Measurements from ENCODE around the gene HLA-DPA1.

Gene HLA-DPA1

GRCh38 chr6:33095681-33096080 is 22.2 kb upstream of the HLA-DPA1 start:
- H3K36me3 ChIP-seq, result 0 out of 22 replicates have a peak, but pooled peaks cover 0 to under 1% (median 0%) of the 10 kb centered on the region in 11 experiments
- no peak for TF ChIP-seq Cebpa-rat (IDR thresholded peaks at IDR 0.05)
- no peak overlapping the region for H3K27ac ChIP-seq
- H3K4me1 ChIP-seq, result no peaks in the 10 kb centered on the region
- H3K4me2 ChIP-seq, result no peak overlapping the region
- no peaks in the 10 kb centered on the region for H4K20me1 ChIP-seq
- H3K27me3 ChIP-seq, result no peaks in the 10 kb centered on the region
- peaks cover 40 to 50% (median 45%) of the 10 kb centered on the region in 11 experiments for H3K9me3 ChIP-seq (replicated peaks in 1 of 11)
- no peak overlapping the region for H3K9ac ChIP-seq
- no peak overlapping the region for H3K4me3 ChIP-seq

DNA sequence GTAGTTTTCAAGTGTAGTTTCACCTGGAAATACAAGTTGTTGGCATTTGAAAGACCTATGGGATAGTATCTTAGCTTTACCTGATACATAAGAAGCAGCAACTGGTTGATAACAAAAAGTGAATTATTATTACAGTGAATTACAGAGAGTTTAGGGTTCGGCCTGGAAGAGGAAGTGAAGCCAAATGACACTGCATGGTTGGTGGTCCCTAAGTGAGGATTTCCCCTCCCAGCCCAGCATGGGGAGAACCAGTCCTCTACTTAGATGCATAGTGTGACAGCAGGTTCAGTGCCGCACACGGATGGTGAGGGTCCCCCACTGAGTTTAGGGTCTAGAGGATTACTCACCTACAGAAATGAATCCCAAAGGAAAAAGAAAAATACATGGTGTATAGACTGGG is 20.4 kb upstream of the HLA-DPA1 start:
- peaks cover 0 to 9% (median 8%) of the 10 kb centered on the region in 10 experiments; a peak in 13 of 20 replicates for H3K4me1 ChIP-seq
- no peaks in the 10 kb centered on the region for H4K20me1 ChIP-seq
- no peak overlapping the region for H3K9ac ChIP-seq
- peaks cover 0 to 3% (median 0%) of the 10 kb centered on the region in 11 experiments; a peak in 3 of 22 replicates for H3K36me3 ChIP-seq
- H3K4me2 ChIP-seq, result no peak overlapping the region
- H3K4me3 ChIP-seq, result no peak overlapping the region
- H3K27me3 ChIP-seq, result no peaks in the 10 kb centered on the region
- H3K9me3 ChIP-seq (replicated peaks in 1 of 11), result peaks cover 22 to 32% (median 27%) of the 10 kb centered on the region in 11 experiments
- TF ChIP-seq Cebpa-rat (IDR thresholded peaks at IDR 0.05), result no peak
- no peak overlapping the region for H3K27ac ChIP-seq

DNA sequence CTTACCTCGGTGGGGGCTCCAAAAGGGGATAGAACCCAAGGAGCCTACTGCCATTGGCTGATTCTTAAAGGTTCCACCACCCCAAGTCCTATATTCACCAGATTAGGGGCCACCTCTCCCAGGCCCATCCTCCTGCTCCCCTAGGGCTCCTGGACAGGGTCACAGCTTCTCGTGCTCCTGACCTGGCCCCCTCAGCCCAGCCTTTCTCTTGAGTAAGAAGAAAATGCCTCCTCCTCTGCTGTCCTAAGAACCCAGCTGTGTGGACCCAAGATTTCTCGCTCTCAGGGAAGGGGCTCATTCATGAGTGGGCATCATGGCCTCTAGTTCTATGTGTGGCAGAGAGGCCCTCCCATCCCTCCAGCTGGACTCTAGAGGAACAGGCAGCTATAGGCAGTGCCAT is 18.9 kb upstream of the HLA-DPA1 start:
- Histone ChIP-seq H3K4me2 (no peak overlapping the region), H3K9ac (no peak overlapping the region), H3K9me3 (replicated peaks in 1 of 11) (peaks cover 7 to 17% (median 12%) of the 10 kb centered on the region in 11 experiments), H3K36me3 (peaks cover 3 to 18% (median 10%) of the 10 kb centered on the region in 11 experiments), H3K27me3 (no peaks in the 10 kb centered on the region), H4K20me1 (no peaks in the 10 kb centered on the region), H3K27ac (no peak overlapping the region), H3K4me1 (peaks cover 0 to 15% (median 10%) of the 10 kb centered on the region in 10 experiments; a peak in 13 of 20 replicates), H3K4me3 (no peak overlapping the region)
- no peak for TF ChIP-seq Cebpa-rat (IDR thresholded peaks at IDR 0.05)

GRCh38 chr6:33091957-33092356 is 18.5 kb upstream of the HLA-DPA1 start:
- peaks cover 8 to 22% (median 14%) of the 10 kb centered on the region in 11 experiments for H3K36me3 ChIP-seq
- H4K20me1 ChIP-seq, result no peaks in the 10 kb centered on the region
- no peak overlapping the region for H3K9ac ChIP-seq
- no peak for TF ChIP-seq Cebpa-rat (IDR thresholded peaks at IDR 0.05)
- no peak overlapping the region for H3K4me2 ChIP-seq
- no peaks in the 10 kb centered on the region for H3K27me3 ChIP-seq
- no peak overlapping the region for H3K27ac ChIP-seq
- H3K4me3 ChIP-seq, result no peak overlapping the region
- peaks cover 3 to 13% (median 8%) of the 10 kb centered on the region in 11 experiments; a peak in 21 of 22 replicates for H3K9me3 ChIP-seq (replicated peaks in 1 of 11)
- H3K4me1 ChIP-seq, result peaks cover 0 to 15% (median 10%) of the 10 kb centered on the region in 10 experiments; a peak in 13 of 20 replicates

GRCh38 chr6:33088931-33089620 is 15.6 kb upstream of the HLA-DPA1 start:
- no peak overlapping the region for H3K9ac ChIP-seq
- H3K27me3 ChIP-seq, result no peaks in the 10 kb centered on the region
- TF ChIP-seq Cebpa-rat (IDR thresholded peaks at IDR 0.05), result no peak
- no peaks in the 10 kb centered on the region for H4K20me1 ChIP-seq
- H3K4me1 ChIP-seq, result peaks cover 0 to 22% (median 17%) of the 10 kb centered on the region in 10 experiments; a peak in 14 of 20 replicates
- peaks cover 36 to 51% (median 43%) of the 10 kb centered on the region in 11 experiments for H3K36me3 ChIP-seq
- peak overlapping the region in 3 of 11 experiments; percentile 18 to 42 (median 22); a peak in 5 of 22 replicates for H3K4me2 ChIP-seq
- no peak overlapping the region for H3K4me3 ChIP-seq
- no peak overlapping the region for H3K27ac ChIP-seq
- H3K9me3 ChIP-seq (replicated peaks in 1 of 11), result no peaks in the 10 kb centered on the region

DNA sequence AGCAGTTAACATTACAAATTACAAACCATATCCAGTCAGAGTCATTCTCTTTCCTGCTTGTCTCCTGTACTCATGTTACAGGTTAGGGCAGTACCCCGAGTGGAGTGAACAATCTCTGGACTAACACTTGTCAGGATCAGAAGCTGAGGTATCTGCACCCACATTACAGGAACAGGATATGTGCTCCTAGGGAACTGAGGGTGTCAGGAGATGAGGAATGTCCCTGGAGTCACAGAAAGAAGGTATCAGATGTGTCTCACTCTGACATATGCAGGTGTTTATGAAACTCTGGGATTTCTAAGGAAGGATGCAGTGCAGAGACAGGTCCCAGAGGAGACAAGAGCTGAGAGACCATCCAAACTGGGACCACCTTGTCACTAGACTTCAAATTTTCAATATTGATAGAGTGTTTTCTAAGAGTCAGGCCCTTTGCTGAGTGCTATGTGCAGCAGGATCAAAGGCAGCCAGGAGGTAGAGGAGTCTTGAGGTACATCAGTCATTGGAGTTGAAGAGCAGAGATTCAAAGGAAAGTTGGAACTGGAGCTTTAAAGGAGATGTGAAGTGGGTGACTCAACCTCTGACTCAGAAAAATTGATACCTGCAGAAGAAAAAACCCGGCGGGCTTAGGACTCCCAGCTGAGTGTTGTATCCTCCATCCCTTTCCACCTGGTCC is 14.9 kb upstream of the HLA-DPA1 start:
- Histone ChIP-seq H3K36me3 (peaks cover 43 to 57% (median 50%) of the 10 kb centered on the region in 11 experiments), H4K20me1 (peaks cover 0 to 2% (median 0%) of the 10 kb centered on the region in 11 experiments; a peak in 3 of 22 replicates), H3K4me3 (no peak overlapping the region), H3K27me3 (no peaks in the 10 kb centered on the region), H3K9ac (no peak overlapping the region), H3K27ac (no peak overlapping the region), H3K4me1 (peaks cover 0 to 28% (median 20%) of the 10 kb centered on the region in 10 experiments; a peak in 14 of 20 replicates), H3K9me3 (replicated peaks in 1 of 11) (no peaks in the 10 kb centered on the region), H3K4me2 (peak overlapping the region in 2 of 11 experiments; percentile 18 to 42; a peak in 2 of 22 replicates)
- no peak for TF ChIP-seq Cebpa-rat (IDR thresholded peaks at IDR 0.05)

DNA sequence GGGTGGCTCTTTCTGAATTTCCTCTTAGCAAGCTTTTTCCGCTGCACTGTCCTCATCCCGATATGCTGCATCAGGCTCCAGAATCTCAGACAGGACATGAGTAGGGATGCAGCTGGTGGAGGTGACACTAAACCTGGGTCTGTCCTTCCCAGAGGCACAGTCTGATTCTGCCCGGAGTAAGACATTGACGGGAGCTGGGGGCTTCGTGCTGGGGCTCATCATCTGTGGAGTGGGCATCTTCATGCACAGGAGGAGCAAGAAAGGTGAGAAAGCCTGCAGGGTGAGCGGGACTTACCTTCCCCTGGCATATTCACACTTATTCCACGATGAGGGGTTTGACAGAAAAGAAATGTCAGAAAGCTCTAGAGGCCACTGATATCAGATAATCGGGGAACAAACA is 12.2 kb upstream of the HLA-DPA1 start:
- Histone ChIP-seq H3K27ac (no peak overlapping the region), H4K20me1 (peaks cover 0 to 19% (median 0%) of the 10 kb centered on the region in 11 experiments; a peak in 6 of 22 replicates), H3K4me3 (no peak overlapping the region), H3K27me3 (no peaks in the 10 kb centered on the region), H3K36me3 (peaks cover 48 to 65% (median 56%) of the 10 kb centered on the region in 11 experiments), H3K9me3 (replicated peaks in 1 of 11) (no peaks in the 10 kb centered on the region), H3K9ac (no peak overlapping the region), H3K4me1 (peaks cover 18 to 54% (median 40%) of the 10 kb centered on the region in 10 experiments), H3K4me2 (no peak overlapping the region)
- no peak for TF ChIP-seq Cebpa-rat (IDR thresholded peaks at IDR 0.05)

DNA sequence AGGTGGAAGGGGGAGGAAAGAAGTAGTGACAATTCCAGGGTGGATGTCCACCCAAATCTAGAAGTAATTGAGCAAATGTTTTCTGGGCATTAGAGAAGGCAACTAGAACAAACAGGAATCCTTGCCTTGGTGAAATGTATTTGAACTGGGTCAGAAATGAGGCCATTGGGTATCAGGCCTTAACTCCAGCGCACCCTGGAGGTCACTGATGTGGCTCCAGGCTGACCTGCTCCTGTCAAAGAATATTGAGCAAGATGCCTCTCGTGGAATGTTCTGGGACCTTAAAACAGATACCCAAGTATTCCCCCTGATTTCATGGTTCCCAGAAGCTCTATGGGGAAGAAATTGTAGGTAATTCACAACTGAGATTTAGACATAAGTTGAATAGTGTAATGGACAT is 9.3 kb upstream of the HLA-DPA1 start:
- Histone ChIP-seq H3K4me3 (no peak overlapping the region), H3K27ac (no peak overlapping the region), H3K4me1 (peaks cover 46 to 69% (median 58%) of the 10 kb centered on the region in 10 experiments), H4K20me1 (peaks cover 0 to 32% (median 0%) of the 10 kb centered on the region in 11 experiments; a peak in 7 of 22 replicates), H3K27me3 (no peaks in the 10 kb centered on the region), H3K9me3 (replicated peaks in 1 of 11) (no peaks in the 10 kb centered on the region), H3K4me2 (peak overlapping the region; percentile 73 to 95 (median 94); a peak in 10 of 22 replicates), H3K36me3 (peaks cover 43 to 57% (median 47%) of the 10 kb centered on the region in 11 experiments), H3K9ac (no peak overlapping the region)
- no peak for TF ChIP-seq Cebpa-rat (IDR thresholded peaks at IDR 0.05)

Data from BLaER1 treated with 17β-estradiol and CSF1 and Interleukin-3, amounts not matched to agents 10 nM and 100 nM (cell line).